NB4 (cell line): ENCODE data around the gene UPF1.

Experiments used
- DNase-seq: peaks from one replicate; pipeline ENCODE4 v3.0.0; 2010; ENCODE audit warnings: low read depth
- H3K4me3 ChIP-seq: one replicate; pipeline ENCODE4 v1.5.1; 2011; ENCODE audit warnings: mild to moderate bottlenecking, low read depth, low read length, moderate library complexity
- MYC ChIP-seq: IDR thresholded peaks from 2 replicates; pipeline ENCODE4 v1.6.1; 2011; ENCODE audit warnings: low read depth, low read length
- POLR2A ChIP-seq: IDR thresholded peaks from 2 replicates; pipeline ENCODE4 v1.6.1; 2011; ENCODE audit warnings: mild to moderate bottlenecking; ENCODE audit not compliant: insufficient read length; ENCODE audit errors: extremely low read depth
- TF ChIP-seq, protein P1 (sequence below): IDR thresholded peaks from 2 replicates; pipeline ENCODE4 v1.6.1; 2011; ENCODE audit warnings: low read depth, low read length
- TF ChIP-seq, protein P2 (sequence below): IDR thresholded peaks from one replicate; pipeline ENCODE4 v1.5.1; 2012; ENCODE audit warnings: low read depth, low read length

The UPF1 gene

DNA sequence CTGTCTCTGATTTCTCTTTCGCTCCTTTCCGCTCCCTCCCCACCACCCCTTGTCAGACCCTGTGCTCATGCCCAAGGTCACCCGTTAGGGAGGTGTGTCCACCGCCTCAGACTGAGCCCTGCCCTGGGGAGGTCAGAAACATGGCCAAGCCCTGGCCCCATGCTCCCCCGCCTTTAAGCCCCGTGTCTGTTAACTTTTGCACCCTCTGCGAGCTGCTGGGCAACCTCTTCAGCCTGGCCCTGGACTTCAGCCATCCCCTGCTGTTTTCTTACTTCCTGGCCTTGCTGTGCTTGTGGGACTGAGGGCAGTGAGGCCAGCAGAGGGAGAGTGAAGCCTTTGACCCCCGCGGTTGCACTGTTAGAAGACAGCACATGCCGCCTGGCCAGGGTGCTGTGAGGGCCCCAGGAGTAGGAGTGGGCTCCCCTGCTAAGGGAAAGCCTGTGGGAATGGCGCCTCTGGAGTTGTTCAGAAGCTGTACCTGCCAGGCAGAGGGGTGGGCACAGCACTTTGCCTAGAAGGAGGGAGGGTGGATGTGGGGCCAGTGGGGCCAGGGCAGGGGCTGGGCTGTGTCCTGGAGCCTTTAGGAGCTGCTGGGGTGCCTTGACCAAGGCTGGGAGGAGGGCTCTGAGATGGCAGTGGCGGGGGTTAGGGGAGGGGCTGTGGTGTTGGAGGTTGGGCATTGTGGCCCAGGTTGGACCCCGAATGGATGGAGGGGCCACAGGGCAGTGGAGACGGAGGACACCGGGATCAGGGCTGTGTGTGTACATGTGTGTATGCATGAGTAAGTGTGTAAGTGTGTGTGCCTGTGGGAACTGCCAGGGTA, 7.9 kb downstream of the UPF1 start:
- H3K4me3 ChIP-seq: no peak overlapping the region
- no peak for DNase-seq
- TF ChIP-seq, protein P1, sequence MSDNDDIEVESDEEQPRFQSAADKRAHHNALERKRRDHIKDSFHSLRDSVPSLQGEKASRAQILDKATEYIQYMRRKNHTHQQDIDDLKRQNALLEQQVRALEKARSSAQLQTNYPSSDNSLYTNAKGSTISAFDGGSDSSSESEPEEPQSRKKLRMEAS: no peak
- no peak for TF ChIP-seq MYC
- no peak for TF ChIP-seq POLR2A
- TF ChIP-seq, protein P2, sequence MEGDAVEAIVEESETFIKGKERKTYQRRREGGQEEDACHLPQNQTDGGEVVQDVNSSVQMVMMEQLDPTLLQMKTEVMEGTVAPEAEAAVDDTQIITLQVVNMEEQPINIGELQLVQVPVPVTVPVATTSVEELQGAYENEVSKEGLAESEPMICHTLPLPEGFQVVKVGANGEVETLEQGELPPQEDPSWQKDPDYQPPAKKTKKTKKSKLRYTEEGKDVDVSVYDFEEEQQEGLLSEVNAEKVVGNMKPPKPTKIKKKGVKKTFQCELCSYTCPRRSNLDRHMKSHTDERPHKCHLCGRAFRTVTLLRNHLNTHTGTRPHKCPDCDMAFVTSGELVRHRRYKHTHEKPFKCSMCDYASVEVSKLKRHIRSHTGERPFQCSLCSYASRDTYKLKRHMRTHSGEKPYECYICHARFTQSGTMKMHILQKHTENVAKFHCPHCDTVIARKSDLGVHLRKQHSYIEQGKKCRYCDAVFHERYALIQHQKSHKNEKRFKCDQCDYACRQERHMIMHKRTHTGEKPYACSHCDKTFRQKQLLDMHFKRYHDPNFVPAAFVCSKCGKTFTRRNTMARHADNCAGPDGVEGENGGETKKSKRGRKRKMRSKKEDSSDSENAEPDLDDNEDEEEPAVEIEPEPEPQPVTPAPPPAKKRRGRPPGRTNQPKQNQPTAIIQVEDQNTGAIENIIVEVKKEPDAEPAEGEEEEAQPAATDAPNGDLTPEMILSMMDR: no peak

DNA sequence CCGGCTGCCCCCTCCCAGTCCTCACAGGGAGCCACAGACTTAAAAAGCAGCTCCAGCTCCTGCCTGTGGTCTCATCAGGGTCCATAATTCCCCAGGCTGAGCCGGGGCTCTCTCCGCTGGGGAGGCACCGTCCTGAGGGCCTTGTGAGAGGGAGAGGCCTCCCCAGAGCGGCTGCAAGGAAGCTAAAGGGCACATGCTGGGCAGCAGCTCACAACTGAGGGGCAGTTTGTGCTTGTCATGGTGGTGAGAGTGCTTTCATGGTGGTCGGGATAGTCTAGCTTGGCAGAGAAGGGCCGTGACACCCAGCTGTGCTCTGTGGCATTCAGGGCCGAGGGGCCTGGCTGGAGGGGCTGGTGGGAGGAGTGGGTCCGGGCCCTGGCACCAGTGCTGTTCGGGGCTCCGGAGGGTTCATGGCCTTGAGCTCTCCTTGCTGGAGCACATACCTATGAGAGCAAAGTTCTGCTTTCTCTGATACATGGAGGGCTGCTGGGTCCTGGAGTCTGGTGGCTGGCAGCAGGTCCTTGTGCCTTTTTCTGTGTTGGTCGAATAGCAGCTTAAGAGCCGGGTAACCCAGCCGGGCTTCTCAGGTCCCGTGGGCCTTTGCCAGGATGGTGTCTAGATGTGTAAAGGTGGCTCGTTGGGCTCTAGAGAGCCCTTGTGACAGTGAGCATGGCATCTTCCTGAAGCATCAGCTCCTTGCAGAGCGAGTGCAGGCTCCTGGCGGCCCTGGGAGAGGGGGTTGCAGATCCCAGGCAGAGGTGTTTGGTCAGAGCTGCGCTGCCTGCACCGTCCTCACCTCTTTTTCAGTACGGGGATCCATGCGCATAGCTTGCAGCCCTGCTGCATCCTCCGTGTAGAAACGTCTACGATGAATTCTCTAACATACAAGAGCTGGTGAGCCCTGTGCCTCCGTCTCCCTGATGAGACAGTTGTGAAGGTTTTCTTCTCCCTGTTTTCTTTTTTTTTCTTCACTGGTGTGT, 8.8 kb downstream of the UPF1 start:
- DNase-seq: no peak
- TF ChIP-seq, protein P1: no peak
- TF ChIP-seq POLR2A (no peak), MYC (no peak)
- TF ChIP-seq, protein P2: no peak
- H3K4me3 ChIP-seq: no peak overlapping the region

DNA sequence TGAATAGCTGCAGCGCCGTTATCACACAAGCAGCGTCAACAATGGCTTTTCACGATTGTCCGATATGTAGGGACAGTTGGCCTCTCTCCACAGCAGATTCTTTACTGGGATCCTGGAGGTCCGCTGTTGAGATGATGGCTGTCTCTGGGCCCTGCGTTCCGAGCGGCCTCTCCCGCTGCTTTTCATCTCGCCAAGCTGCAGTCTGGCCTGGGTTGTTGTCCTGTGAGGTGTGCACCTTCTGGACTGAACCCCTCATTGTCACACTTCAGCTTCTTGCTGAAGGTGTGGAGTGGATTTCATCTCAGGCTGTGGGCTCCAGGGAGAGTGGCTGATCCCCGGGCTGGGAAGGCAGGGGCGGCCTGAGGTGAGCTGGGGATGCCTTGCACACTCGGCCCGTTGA, 9.6 kb downstream of the UPF1 start:
- DNase-seq: no peak
- TF ChIP-seq MYC (no peak), POLR2A (no peak)
- TF ChIP-seq, protein P2: no peak
- TF ChIP-seq, protein P1: no peak
- H3K4me3 ChIP-seq: no peak overlapping the region

DNA sequence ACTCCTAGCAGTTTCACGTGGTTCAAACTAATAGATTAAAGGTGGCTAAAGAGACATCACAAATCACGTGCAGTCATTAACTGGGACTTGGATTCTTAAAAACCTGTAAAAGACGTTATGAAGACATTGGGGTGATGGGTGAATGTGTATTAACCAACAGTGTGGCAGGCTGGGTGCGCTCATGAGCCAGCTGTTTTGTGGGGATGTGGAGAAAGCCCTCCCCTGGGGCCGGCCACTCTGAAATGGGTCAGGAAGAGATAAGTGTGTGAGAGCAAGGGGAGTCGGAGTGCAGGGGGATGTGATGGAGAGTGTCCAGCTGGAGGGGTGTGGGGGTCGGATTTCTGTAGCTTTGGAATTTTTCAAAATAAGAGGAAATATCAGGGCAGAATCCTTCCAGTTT, 10.4 kb downstream of the UPF1 start:
- TF ChIP-seq POLR2A: no peak
- TF ChIP-seq, protein P2: no peak
- TF ChIP-seq, protein P1: no peak
- no peak for TF ChIP-seq MYC
- H3K4me3 ChIP-seq: no peak overlapping the region
- no peak for DNase-seq

DNA sequence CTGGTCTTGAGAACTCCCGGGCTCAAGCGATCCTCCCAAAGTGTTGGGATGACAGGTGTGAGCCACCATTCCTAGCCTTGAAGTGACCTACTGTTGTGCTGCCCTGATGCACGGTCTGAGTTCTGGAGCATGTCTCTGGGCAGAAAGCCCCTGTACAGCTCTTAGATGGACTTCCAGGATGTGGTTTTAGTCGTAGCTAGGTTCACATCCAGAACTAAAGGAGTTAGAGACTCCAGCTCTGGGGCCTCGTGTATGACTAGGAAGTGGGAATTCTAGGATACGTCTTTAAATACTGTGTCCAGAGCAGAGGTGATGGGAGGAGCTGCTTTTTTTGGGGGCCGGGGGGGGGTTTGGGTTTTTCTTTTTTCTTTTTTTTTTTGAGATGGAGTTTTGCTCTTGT, 12.2 kb downstream of the UPF1 start:
- TF ChIP-seq POLR2A (no peak), MYC (no peak)
- TF ChIP-seq, protein P1: no peak
- TF ChIP-seq, protein P2: no peak

More for the DNA sequence above, 12.2 kb downstream of the UPF1 start:
- no peak for DNase-seq
- H3K4me3 ChIP-seq: no peak overlapping the region
